Activated T-cell treated with anti-CD3 and anti-CD28 coated beads for 24 hours (primary cell): ENCODE measurements around the gene ITPKA.
"Not testable (repeated sequence)": the region's sequence is repeated elsewhere in the genome, so short reads cannot be mapped to it uniquely, and the experiment has no call there.

ENCODE experiments used
- DNase-seq: peaks from one replicate; pipeline ENCODE4 v3.0.0-alpha.2; 2020; ENCODE audit warnings: low read depth

The ITPKA gene

DNA sequence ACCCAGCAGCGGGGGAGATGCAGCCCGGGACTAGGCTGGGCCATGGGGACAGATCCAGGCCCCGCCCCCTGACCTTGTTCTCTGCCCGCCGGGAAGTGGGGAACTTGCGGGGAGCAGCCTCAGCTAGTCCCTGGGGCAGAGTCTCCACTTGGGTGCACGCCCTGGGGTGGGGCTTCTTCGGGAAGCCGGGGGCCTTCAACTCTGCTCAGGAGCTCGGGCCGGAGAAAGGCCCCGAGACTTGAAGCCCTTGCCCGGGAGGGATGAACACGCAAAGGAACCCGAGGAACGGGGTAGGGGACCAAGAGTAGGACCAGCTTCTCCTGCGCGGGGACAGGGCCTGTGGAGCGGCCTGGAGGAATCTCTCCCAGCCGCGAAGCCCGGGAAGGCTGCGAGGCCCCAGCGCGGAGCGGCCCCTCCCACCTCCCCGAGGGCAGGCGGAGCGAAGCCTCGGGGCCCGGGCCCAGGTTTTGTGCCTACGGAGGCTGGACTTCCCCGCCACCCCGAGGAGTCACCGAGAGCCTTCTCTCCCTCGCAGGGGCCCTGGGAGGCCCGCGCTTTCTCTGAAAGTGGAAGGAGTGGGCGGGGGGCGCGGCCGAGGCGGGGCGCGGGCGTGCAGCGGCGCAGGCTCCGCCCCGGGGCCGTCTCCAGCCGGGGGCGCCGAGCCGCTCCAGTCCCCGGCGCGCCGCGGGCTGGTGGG, at the start of gene ITPKA:
ITPKA (plus strand) TSS at position 670 of the 697 bp plus-strand sequence. CDS start 54 bp downstream, outside the sequence.
- peak; percentile 85 for DNase-seq

DNA sequence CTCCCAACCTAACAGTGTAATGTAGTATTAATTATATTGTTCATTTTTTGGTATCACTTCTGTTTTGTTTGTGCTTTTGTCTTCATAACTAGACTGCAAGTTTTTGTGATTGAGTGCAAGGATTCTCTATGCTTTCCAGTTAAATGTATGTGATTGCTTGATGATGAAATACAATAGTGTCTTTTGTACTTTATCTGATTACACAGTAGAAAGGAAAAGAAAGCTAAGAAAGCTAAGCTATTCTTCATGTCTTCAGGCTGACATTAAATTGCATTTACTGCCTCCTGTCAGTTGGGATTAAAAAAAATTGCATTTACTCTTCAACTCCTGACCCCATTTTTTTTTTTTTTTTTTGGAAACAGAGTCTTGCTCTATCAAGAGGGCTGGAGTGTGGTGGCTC, 48.3 kb upstream of the ITPKA start:
- no peak for DNase-seq

DNA sequence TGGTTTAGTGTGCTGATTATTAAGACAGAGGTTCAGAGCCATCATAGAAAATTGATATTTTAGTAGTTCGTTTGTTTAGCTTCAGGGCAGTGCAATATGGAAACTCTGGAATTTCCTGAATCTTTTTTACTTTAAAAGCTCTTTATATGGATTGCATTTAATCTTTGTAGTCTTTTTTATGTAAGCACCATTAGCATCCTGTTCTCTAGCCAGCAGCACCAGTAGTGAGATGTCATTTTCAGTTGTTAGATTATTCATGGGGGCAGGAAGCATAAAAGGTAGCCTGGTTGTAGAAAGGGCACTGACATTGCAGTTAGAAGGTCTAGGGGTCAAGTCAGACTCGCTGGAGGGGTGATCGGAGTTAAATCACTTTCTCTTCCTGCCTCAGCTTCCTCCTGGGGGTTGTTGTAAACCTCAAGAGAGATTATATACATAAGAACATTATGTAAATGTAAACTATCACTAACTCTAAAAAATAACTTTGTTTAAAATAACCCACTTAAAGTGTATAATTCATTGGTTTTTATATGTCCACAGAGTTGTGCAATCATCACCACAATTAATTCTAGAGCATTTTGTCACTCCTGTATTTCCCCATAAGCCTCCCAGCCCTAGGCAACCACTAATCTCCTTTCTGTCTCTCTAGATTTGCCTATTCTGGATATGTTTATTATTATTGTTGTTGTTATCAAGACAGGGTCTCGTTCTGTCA, 31.4 kb upstream of the ITPKA start:
- DNase-seq = no peak

DNA sequence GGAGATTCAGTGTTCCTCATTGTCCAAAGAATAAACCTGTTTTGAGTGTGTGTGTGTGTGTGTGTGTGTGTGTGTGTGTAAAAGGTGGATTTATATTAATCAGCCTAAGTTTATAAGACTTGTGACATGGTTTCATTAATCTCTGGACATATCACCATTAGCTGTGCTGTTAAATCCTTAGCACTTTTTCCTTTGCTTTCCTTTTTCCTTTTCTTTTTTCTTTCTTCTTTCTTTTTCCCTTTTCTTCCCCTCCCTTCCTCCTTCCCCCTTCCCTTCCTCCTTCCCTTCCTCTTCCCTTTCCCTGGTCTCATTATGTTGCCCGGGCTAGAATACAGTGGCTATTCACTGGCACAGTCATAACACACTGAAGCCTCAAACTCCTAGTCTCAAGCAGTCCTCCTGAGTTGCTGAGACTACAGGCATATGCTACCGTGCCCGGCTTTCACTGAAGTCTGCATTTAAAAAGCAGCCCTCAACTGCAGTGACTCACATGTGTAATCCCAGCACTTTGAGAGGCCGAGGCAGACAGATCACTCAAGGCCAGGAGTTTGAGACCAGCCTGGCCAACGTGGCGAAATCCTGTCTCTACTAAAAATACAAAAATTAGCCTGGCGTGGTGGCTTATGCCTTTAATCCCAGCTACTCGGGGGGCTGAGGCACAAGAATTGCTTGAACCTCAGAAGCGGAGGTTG, 28.6 kb upstream of the ITPKA start:
- DNase-seq = no peak

DNA sequence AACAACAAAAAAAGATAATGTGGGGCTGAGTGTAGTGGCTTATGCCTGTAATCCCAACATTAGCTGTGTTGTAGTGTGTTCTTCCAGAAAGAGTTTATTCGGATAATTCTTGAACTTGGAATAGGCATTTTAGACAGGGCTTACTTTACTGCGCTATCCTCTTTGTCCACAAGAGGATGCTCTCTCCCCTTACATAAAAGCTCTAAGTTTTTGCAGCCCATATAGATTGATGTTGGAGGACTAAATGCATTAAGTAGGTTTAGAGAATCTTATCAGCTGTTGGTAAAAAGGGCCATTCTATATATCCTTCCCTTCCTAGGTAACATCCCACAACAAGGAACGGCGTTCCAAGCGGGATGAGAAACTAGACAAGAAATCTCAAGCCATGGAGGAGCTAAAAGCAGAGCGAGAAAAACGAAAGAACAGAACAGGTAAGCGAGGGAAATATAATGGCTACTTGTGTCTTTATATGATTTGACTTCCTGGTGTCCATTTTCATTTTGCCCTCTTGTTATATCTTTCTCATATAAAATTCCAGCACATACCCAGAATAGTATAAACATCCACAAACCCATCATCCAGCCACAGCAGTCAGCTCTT, 27.8 kb upstream of the ITPKA start:
- no peak for DNase-seq

DNA sequence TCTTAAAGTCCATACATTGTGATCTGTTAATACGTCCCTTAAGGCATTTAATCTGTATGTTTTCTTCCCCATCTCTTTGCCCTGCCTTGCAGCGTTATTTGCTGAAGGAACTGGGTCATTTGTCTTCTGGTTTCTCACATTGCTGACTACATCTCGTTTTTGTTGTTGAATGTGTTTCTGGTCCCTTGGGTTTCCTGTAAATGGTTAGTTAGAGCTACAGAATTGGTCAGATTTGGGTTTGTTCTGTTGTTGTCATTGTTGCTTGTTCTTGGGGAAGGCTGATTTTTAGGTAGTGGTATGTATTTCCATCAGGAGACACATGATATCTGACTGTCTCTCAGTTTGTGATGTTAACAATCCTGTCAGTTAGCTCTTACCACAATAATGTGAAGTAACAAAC, 27.0 kb upstream of the ITPKA start:
- no peak for DNase-seq

DNA sequence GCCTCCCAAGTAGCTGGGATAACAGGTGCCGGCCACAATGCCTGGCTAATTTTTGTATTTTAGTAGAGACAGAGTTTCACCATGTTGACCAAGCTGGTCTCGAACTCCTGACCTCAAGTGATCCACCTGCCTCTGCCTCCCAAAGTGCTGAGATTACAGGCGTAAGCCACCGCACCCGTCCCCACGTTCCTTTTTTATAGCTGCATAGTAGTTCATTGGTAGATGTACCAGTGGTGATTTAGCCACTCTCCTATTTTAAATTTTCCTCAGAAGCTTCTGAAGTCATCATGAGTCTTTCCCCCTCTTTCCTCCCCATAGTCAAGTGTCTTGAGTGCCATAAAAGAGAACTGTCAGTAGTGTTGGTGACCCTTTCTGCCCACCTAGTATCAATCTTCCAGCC, 24.0 kb upstream of the ITPKA start:
- DNase-seq = not testable (repeated sequence)

DNA sequence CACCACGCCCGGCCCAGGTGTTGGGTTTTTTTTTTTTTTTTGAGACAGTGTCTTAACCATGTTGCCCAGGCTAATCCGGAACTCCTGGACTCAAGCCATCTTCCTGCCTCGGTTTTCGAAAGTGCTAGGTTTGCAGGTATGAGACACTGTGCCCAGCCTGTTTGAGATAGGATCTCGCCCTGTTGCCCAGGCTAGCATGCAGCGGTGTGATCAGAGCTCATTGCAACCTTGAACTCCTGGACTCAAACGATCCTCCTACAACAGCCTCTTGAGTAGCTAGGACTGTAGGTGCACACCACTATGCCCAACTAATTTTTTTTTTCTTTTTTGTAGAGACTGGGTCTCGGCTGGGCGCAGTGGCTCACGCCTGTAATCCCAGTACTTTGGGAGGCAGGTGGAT, 20.3 kb upstream of the ITPKA start:
- no peak for DNase-seq

DNA sequence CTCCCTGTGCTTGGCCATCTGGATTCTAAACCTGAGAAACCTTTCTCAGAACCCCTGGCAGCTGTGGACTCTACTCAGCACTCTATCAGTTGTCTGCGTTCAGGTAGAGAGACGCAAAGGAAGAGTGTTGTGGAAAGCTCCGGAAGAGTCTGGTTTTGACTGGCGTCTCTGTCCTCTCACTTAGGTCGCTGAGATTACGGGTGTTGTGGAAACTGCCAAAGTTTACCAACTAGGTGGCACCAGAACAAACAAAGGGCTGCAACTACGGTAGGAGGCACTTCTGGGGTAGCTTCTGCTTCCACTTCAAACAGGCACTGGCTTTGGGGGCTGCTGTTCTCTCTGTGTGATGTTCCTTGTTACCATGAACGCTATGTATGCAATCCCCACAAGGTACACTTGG, 19.2 kb upstream of the ITPKA start:
- DNase-seq = no peak

DNA sequence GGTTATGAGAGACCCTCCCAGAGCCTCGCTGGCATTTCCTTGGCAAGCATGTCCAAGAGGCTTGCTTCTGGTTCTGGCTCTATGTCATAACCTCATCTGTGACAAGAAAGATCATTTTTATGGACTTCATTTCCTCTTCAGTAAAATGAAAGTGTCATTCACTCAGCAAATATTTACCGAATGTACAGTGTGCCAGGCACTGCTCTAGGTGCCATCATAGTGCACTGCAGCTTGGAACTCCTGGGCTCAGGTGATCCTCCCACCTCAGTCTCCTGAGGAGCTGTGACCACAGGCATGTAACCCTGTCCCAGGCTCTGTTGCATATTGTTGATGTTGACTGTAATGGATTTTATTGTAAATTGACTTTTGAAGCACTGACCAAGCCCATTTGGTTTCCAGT, 18.7 kb upstream of the ITPKA start:
- no peak for DNase-seq

DNA sequence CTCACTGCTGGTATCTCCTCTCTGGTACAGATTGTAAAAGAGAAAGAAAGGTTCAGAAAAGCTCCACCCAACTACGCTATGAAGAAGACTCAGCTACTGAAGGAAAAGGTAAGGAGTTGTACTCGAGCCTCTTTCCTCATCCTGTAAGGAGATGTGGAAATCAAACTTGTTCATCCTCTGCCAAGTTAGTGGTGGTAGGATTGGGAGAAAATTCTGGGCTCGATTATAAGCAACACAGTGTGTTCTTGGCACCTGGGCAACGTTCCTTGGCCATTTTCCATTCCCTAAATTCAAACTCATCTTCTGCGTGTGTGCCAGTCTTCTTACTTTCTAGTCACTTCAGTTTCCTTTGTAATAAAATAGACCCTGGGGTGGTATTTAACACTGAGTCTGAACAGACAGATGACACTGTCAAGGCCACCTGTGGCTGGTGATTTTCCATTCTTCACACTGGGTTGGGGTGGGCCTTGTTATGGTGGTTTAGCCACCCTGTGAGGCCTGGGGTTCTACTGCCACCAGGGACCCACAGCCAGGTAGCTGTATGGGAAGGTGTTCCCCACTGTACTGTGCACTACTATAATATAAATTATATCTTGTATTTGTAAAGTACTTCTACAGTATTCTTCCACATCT, 17.1 kb upstream of the ITPKA start:
- DNase-seq = no peak

DNA sequence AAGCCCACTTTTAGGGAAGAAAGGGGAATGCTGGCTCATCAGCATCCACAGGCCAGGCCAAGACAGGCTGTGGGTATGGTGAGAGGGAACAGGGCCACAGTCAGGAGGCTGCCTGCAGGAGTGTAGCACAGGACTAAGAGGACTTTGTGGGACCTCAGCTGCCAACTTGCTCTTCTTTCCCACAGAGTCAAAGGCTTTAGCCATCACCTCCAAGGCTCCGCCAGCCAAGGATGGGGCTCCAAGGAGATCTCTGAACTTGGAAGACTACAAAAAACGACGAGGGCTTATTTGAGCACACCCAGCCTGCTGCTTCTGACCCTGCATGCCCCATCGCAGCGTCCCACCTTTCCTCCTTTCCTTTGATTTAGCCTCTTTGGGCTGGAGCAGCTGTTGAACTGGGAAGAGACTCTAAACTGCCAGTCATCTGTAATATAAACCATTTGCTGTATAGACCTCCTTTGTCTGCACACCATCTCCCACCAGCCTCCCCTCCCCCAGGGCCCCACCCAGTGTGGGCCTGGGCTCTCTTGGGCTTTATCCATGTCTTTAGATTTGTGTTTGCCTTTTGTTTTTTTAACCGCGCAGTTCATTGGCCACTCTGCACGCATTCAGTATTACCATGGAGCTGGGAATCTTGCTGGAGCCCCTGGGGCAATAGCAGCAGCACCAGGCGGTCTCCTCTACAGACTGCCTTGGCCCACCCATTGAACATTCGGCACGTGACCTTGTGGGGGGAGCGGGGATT, 13.1 kb upstream of the ITPKA start:
- no peak for DNase-seq

DNA sequence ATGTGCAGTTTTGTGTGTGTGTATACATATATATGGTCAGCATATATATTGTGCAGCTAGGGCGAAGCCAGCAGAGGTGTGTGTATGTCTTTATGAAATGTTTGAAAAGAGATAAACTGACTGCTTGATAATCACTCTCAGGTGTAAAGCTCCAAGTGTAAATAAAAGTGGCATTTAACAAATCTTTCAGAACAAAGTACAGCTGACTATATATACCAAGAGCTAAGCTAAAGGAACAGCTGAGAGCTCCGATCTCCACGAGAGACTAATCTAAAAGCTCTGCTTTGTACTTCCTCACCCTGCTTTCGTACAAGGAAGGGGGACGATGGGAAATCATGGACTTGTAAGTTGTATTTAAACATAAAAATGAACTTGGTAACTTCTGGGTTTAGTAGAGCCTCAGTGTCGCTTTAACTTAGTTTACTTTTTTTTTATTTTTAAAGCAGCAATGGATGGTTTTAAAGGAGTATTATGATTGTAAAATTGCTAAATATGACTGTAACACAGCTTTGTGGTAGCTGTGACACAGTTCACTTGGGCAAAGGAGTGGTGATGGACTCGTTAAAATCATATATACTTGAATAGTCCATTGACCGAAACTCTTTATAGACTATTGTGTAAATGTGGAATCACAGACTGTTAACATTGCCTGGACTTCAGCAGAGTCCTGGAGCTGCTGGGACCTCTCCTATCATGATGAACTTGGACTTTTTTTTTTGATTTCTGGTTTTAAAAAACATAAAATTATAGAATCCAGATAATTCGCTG, 11.4 kb upstream of the ITPKA start:
- no peak for DNase-seq

DNA sequence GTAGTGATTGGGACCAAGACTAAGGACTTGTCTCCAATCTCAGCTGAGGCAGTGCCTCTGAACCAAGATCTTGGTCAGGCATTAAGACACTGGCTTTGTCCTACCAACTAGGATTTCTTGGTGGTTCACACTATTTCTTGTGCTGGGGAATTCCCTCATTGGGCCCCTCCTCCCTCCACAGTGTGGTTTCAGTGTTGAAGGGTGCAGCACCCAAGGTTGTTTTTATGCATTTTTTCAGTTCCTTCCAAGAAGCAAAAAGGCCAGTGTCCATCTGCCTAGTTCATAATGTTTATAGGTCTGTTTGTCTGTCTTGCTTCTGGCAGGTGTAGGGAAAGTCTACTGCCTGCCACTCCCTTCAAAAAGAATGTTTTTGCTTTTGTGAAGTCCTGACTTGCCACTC, 10.6 kb upstream of the ITPKA start:
- no peak for DNase-seq

DNA sequence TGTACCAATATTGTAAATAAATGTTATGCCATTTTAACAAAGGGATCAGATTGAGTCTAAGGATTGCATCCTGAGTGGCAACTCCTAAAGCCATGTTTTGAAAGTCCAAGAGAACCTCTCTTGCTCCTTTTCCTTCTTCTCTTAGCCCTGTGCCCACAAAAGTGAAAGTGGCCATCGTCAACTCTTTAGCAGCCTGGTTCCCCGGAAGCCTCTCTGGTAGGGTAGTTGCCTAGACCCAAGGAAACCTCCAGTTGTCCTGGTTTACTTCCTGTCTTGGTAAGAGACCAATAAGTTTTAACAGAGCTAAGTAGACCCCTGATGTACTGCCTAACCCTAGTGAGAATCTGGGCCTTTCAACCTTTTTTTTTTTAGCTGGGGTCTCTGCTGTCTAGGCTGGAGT, 10.2 kb upstream of the ITPKA start:
- no peak for DNase-seq

DNA sequence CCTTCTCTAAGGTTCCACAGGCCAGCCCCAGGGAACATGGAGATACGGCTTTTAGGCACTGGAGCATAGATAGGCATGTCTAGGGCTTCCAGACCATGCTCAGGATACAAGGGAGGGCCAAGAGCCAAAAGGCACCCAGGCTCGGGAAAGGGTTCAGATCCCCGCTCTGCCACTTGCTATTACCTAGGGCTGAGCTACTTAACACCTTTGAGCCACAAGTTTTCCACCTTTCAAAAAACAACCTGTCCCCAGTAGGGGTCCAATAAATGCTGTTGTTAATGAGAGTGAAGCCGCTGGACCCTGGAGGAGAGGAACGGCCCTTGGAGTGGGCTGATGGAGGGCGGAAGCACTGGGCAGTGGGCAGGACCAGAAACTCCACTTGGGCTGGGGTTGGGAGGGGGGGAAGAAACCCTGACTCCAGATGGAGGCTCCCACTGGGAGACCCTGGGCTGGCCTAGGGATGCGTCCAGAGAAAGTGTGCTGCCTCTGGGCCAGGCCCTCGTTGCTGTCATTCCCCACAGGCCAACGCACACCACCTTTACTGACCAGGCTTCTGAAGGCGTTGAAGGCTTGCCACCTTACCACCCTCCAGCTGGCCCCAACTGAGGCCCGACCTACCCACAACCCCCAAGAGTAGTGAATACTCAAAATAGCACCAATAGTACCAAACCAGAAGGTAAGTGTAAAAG, 8.6 kb upstream of the ITPKA start:
- DNase-seq = no peak

DNA sequence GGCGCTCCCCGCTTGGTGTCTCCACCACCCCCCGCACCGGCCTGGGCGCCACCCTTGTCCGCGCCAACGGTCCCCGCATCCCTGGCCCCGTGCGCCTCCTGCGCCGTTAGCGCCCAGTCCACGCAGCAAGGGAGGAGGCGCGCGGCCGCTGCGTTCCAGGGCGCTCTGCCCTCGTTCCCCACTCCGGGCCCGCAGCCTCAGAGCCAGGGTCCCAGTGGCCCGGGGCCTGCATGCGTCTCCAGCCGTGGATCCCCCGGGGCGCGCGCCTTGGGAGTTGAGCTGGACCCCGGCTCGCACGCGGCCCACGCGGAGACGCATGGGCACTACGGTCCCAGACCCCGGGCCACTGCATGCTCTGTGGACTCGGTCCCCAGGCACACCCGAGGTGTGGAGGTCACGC, 7.4 kb upstream of the ITPKA start:
- no peak for DNase-seq

DNA sequence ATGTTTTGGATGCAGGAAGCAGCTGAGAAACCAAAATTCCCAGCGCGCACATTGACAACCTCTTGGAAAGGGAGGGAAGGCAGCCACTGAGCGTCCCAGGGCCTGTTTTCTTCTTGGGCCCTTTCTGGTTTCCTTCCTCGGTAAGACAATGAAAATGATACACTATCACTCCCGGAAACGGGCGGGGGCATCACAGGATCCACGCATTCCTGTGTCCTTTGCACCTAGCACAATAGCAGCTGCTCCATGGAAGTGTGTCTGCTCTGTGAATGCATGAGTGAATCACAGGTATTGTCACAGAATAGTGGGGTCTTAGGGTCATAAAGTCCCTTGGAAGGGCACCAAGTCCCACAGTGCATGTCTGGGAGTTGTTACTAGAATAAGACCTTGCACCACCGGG, 6.3 kb upstream of the ITPKA start:
- no peak for DNase-seq

DNA sequence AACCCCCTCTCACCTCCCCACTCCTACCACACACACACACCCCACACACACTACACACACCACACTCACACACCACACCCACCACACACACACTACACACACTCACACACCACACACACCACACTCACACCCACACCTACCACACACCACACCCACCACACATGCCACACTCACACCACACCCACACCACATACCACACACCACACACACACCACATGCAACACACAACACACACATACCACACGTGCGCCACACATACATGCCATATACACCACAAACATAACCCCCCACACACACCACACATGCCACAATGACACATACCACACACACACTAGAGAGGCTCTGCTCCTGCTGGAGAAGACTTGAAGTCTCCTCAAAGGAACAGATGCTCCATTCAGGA, 5.9 kb upstream of the ITPKA start:
- DNase-seq = no peak

DNA sequence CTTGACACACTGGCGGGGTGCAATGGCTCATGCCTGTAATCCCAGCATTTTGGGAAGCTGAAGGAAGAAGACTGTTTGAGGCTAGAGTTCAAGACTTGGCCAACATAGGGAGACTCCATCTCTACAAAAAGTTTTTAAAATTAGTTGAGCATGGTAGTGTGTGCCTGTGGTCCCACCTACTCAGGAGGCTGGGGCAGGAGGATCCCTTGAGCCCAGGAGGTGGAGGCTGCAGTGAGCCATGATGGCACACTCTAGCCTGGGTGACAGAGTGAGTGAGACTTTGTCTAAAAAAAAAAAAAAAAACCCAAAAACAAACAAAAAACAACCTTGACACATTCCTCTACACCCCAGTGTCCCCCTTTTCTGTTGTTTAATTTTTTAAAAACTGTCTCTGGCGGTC, 4.0 kb upstream of the ITPKA start:
- DNase-seq = no peak
